ENCODE data around the gene NABP1.
"Not testable (repeated sequence)": the region's sequence is repeated elsewhere in the genome, so short reads cannot be mapped to it uniquely, and the experiment has no call there.

The NABP1 gene

DNA sequence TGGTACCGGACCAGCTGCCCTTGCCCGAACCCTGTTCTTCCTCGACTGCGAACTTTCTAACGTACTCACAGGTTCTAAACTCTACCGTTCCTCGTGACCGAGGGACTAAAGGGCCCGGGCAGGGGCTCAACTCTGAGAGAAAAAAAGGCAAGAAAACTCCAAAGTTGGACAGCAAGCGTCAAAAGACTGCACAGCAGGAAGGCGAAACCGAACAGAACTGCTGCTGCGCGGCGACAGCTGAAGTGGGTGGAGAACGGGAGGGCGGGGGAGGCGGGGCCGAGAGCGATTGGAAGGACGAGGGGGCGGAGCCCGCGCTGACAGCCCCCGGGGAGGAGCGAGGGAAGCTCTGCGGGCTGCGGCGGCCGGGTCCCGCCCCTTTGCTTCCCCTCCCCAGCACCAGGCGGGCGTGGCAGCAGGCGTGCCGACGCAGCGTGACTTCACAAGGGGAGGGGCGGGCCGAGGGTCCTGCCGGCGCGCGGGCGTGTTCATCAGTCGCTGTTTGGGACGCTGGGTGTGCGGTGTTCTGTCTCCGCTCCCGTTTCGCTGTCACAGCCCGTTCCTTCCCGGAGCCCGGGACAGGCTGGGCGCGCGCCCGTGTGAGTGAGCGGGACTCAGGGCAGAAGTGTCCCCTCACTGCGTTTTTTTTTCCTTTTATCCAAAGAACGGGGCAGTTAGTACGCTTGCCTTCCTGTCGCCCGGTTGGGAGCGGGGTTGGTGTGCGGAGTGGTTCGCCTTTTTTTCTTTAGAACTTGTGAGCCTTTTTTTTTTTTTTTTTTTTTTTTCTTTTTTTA, at the start of gene NABP1:
Gene NABP1, plus strand, starts transcription at position 491 of the 791 bp plus-strand sequence. CDS start 479 bp downstream, outside the sequence.
- in situ Hi-C loops (cut with MboI; ENCODE audit: low sequenced_read_pairs) = no loop called here

- in situ Hi-C loops (cut with MboI; ENCODE audit: low sequenced_read_pairs) = no loop called here
Measured at GRCh38 chr2:191629001-191629453, 48.9 kb upstream of the NABP1 start.

- in situ Hi-C loops (cut with MboI; ENCODE audit: low sequenced_read_pairs) = no loop called here
Measured at GRCh38 chr2:191629976-191630712, 47.8 kb upstream of the NABP1 start.

DNA sequence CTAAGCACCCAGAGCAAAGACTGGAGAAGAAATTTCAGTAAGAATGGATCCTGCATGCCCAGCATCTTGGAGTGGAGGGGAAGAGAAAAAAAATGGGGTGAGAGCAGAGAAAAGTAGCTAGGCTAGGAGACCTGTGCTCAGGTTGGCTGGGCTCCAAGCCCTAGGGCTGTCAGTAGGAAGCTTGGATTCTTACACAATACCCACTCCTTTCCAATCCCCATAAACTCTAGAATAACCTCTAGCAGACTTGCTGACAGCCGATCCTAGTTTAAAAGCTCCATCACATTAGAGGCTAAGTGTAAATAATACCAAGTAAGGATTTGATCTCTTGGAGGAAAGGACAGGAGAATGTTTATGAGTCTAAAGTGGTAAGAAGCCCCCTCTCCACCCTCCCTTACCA, 46.2 kb upstream of the NABP1 start:
- in situ Hi-C loops (cut with MboI; ENCODE audit: low sequenced_read_pairs) = no loop called here

DNA sequence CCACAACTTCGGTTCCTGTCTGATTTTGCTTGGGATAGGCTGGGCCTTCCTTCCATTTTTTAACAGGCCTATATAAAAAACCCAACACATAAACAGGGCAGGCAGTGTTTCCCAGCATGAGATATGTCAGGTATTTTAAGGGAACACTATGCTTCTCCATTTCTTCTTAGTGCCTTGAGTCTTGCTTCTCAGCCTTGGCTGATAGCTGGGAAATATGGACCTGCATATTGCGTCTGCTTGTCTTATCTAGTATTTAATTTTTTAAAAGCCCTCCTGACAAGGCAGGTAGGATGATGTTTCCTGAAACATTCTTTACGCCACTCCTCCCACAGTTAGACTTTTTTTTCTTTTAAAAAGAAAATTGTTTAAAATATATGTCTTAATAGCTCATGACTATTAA, 45.5 kb upstream of the NABP1 start:
- in situ Hi-C loops (cut with MboI; ENCODE audit: low sequenced_read_pairs) = no loop called here

GRCh38 chr2:191634791-191635190, 43.1 kb upstream of the NABP1 start:
- in situ Hi-C loops (cut with MboI; ENCODE audit: low sequenced_read_pairs) = no loop called here

GRCh38 chr2:191635333-191636234, 42.4 kb upstream of the NABP1 start:
- in situ Hi-C loops (cut with MboI; ENCODE audit: low sequenced_read_pairs) = no loop called here

GRCh38 chr2:191636235-191636543, 41.7 kb upstream of the NABP1 start:
- in situ Hi-C loops (cut with MboI; ENCODE audit: low sequenced_read_pairs) = no loop called here

- in situ Hi-C loops (cut with MboI; ENCODE audit: low sequenced_read_pairs) = no loop called here
Measured at GRCh38 chr2:191636586-191636985, 41.4 kb upstream of the NABP1 start.

- in situ Hi-C loops (cut with MboI; ENCODE audit: low sequenced_read_pairs) = no loop called here
Measured at GRCh38 chr2:191637182-191638078, 40.5 kb upstream of the NABP1 start.

- in situ Hi-C loops (cut with MboI; ENCODE audit: low sequenced_read_pairs) = no loop called here
Measured at GRCh38 chr2:191638079-191638801, 39.7 kb upstream of the NABP1 start.

DNA sequence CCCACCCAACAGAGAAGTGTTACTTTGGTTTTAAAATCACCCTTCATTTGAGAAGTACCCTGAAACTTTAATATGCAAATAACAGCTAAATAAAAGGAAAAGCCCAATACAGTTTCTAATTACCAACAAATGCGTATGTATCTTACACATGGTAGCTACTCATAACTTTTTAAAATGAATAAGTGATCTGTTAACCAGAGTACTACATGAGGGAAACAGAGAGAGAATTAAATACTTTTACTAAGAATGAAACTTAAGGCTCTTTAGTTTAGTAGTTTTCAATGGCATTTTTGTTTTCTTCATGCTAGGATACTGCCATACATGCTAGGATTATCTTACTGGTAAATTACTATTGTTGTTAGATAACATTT, 39.1 kb upstream of the NABP1 start:
- in situ Hi-C loops (cut with MboI; ENCODE audit: low sequenced_read_pairs) = no loop called here

DNA sequence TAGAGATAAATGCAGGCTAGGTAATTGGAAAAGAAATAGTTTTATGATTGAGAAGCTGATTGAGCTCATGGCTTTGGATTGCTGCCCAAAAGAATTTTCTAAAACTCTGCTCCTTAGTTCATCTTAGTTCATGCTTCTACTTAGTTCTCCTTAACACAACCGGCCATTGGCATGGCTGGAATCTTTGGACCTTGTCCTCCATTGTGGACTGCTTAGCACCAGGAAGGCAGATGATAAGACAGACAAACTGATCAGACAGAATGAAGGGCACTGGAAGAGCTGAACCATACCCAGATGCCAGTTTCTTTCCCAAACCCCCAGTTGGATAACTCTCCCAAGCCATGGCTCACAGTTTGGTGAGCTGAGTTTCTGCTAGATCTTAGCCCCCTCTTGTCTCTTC, 36.3 kb upstream of the NABP1 start:
- in situ Hi-C loops (cut with MboI; ENCODE audit: low sequenced_read_pairs) = no loop called here

DNA sequence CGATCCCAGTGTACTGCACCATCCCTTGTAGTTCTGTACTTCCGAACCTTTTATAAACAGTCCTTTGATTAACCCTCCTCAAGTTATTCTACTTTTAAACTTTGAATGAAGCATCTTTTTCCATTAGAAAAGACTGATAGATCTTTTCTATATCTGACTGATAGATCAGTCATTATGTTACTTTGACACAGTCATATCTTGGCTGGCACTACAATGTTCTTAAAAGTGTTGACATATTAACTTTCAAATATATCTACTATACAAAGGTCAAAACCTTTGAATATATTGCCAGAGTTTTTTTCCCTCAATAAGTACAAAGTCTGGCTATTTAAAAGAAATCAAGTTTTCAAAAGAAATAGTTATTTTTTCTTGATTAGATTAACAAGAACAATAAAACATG, 35.4 kb upstream of the NABP1 start:
- in situ Hi-C loops (cut with MboI; ENCODE audit: low sequenced_read_pairs) = no loop called here

GRCh38 chr2:191643429-191643828, 34.5 kb upstream of the NABP1 start:
- in situ Hi-C loops (cut with MboI; ENCODE audit: low sequenced_read_pairs) = no loop called here

GRCh38 chr2:191644613-191645012, 33.3 kb upstream of the NABP1 start:
- in situ Hi-C loops (cut with MboI; ENCODE audit: low sequenced_read_pairs) = not testable (repeated sequence)

DNA sequence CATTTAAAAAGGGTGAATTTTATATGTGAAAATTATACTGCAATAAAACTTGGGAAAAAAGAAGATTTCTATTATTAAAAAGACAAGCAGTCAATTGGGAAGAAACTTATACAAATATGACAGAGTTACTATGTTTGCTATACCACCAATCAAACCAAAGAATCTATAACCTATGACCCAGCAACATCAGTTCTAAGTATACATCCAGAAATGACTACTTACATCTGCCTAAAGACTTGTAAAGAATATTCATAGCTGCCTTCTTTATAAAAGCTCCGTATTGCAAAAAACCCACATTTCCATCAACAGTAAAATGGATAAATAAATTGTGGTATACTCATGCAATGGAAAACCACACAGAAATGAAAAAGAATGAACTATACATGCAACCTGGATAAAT, 32.9 kb upstream of the NABP1 start:
- in situ Hi-C loops (cut with MboI; ENCODE audit: low sequenced_read_pairs) = no loop called here

- in situ Hi-C loops (cut with MboI; ENCODE audit: low sequenced_read_pairs) = no loop called here
Measured at GRCh38 chr2:191645434-191646162, 32.3 kb upstream of the NABP1 start.

Measured in HL-60/S4 treated with retinoic acid at 250 ng/mL for 4 days and 3 days (cell line).